ENCODE results near the gene USO1. TPM values are rescaled to one million over a fixed set of nuclear protein-coding genes. Genes with fewer than 3 reads are reported as not detected.

Gene USO1
- total and polyA plus RNA-seq, 2 of the 8 experiments (the other 6 are each of a cell fraction or from before 2014, with no cell fraction given), result 57.3 to 198 TPM

GRCh38 chr4:75849461-75849860 is 125.1 kb downstream of the USO1 start (continued):
- no peak for TF ChIP-seq CHD7 (IDR thresholded peaks at IDR 0.05; ENCODE audit: insufficient replicate concordance, low read length)
- TF ChIP-seq SAP30 (IDR thresholded peaks at IDR 0.05; ENCODE audit: insufficient read depth, insufficient replicate concordance, low read length), result no peak
- no peak for TF ChIP-seq SIN3A (conservative IDR thresholded peaks at IDR 0.05 in 1 of 2, IDR thresholded peaks at IDR 0.05 in 1 of 2; ENCODE audit: low read depth in 1 of 2, low read length in 2 of 2)
- TF ChIP-seq POU5F1 (IDR thresholded peaks at IDR 0.05; ENCODE audit: low read depth, low read length), result no peak
- no peak for TF ChIP-seq KDM4A (IDR thresholded peaks at IDR 0.05; ENCODE audit: low read depth, low read length, severe bottlenecking)
- TF ChIP-seq SP1 (IDR thresholded peaks at IDR 0.05; ENCODE audit: low read depth, low read length), result no peak
- TF ChIP-seq POLR2AphosphoS5 (IDR thresholded peaks at IDR 0.05; ENCODE audit: low read depth, low read length), result no peak
- no peak for TF ChIP-seq ZNF274 (IDR thresholded peaks at IDR 0.05; ENCODE audit: borderline replicate concordance, extremely low read depth, low read length)
